Measurements from ENCODE around the gene ARHGAP42.

ARHGAP42 gene

DNA sequence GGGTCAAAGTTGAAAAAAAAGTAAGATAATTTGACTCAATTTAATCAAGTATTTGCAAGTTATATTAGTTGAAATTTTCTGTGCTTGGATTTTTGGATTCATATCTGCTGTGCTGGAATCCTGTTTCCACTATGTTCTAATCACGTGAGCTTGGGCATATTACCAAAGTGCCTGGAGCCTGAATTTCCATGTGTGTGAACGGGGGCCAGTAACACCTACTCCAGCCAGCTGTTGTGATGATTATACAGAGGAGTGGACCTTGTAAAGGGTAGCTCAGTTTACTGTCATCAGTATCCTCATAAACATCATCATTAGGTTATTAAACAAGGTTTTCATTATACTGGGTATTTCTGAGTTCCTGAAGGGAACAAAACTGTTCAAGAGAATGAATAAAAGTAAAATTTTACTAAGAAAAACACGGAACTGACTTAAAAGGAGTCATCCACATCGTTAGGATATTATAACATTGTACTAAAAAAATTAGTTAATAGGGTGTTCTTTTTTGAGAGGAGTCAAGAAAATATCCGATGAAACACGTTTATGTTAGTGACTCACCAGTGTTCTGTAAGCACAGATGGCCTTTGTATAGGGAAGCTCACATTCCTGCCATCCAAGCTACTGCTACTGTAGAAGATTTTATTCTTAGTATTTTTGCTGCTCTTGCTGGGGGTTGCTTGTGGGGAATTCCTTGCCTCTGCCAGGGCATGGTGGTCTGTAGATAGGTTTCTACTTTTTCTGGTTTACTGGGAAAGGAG, 144.1 kb downstream of the ARHGAP42 start:
- no peak for DNase-seq (ENCODE audit: low spot score)

DNA sequence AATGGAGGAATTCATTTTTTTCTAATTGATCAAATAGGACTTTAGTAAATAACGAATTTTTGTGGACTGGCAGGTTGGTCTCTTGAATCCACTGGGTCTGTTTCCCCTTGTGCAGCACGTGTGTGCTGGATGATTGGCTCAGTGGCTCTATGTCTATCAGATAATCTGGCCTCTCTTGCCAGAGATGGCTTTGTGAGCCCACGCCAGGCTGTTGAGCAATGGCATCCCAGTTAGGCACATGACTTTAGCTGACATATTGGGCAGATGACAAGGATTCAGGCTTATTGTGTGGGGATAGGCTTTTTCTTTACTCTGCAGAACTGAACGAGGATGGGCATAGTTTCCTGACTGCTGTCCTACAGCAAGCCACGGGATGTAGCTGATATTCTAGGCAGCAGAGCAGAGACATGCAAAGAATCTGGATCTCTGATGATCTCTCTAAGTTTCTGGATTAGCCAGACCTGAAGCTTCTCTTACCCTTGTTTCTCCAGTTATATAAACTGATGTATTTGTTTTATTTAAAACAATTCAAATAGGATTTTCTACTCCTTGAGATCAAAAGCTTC, 144.9 kb downstream of the ARHGAP42 start:
- no peak for DNase-seq (ENCODE audit: low spot score)

DNA sequence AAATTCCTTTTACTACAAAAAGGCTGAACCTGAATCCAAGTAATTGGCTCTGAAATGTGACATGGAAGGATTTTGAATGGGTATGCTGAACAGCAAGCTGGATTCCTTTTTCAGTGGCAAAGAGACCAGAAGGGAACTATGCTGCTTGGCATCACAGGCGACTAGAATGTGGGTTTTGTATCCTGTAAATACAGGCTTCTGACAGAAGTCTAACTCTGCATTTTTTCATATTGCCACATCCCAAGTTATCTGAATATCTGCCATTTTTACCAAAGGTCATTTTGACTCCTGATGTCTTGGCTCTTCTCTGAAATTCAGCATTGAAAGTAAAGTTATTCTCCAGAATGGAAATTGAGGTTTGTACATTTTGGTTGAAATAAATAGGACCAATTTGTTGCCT, 145.7 kb downstream of the ARHGAP42 start:
- DNase-seq (ENCODE audit: low spot score): no peak

DNA sequence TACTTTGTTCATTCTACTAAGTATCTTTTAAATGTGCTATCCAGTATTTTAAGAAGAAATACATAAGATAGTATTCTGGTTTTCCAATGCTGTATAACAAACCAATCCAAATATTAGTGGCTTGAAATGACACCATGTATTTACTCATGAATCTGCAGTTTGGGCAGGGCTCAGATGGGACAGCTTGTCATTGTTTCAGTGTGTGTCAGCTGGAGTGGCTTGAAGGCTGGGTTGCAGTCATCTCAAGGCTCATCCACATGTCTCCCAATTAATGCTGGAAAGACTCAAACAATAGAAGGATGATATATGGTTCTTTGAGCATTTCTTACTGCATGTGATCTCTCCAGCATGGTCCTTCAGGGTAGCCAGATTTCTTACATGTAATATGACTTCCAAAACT, 146.2 kb downstream of the ARHGAP42 start:
- DNase-seq (ENCODE audit: low spot score): no peak

DNA sequence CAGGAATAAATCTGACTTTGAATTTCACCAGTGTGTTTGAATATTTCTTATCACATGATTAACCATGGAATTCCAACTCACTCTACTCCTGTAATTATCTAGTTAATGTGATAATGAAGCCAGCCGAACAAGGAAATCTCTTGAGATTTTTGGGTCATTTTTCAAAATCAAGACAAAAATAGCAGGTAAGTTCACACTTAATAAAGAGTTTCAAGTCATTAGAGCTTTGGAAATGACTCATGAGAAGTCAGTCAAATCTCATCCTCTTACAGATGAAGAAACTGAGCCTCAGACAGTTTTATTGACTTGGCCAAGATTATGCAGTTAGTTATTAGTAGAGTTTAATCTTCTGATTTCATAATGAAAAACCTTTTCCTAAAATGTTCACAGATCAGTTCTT, 148.8 kb downstream of the ARHGAP42 start:
- DNase-seq (ENCODE audit: low spot score): no peak

DNA sequence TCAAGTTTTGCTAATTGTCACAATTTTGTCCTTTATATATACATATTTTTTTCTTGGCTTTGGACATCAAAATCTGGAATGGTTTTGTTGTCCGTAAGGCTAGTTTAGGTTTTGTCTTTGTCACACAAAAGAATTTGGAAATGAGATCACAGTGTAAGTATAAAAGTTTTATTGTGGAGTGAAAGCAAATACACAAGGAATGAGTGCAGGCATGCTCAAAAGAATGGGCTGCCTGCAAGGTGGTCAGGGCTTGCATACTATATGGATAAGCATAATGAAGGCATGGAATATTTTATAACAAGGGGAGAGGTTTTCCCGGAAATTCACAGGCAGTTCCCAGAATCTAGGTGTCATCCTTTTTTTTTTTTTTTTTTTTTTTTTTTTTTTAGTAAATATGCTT, 150.2 kb downstream of the ARHGAP42 start:
- DNase-seq (ENCODE audit: low spot score): no peak

DNA sequence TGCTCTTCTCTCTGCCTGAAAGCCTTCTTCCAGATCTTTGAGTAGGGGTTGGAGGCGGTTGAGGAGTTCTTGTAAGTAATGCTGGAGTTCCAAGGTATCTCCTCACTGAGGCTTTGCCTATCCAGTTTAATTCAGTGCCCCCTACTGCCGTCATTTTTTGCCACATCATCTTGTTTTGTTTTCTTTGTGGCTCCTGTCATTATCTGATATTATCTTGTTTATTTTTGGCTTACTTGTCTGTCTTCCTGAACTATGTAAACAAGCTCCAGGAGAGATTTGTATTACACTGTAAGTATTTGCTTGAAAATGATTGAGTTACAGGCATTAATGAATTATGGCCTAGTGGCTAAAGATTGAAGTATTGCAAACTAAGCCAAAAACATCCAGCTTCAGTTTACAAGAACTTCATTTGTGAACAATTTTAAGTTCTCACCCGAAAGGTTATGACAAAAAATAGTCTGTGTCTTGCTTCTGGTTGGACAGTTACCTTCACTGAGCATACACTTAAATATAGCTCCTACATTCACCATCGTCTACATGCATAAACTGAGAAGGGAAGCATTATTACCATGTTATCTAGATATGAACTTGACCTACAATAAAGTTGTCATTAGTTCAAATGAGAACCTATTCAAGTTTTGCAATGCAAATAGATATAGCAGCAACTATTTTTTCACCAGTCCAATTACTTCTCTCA, 154.8 kb downstream of the ARHGAP42 start:
- DNase-seq (ENCODE audit: low spot score): no peak

DNA sequence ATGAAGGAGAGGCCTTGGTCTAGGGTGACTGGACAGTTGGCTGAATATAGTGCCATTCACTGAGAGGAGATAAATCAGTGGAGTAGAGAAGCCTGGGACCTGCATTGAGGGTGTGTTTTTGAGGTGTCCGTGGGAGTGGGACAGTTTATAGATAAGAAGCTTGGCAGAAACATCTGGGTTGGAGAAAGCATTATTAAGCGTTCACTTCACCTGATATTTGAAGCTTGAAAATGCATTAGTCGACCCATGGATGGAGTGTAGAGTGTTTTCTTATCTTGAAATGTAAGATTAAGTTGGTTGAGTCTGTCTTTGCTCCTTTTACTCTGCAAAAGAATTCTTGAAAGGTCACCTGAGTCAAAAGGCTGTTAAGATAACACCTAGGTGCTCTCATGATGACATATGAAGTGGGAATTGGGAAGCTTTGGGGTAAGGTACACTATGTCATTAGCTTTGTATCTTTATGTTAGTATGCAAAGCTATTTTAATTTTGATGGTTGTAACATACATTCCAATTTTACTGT, 160.7 kb downstream of the ARHGAP42 start:
- DNase-seq (ENCODE audit: low spot score): no peak

DNA sequence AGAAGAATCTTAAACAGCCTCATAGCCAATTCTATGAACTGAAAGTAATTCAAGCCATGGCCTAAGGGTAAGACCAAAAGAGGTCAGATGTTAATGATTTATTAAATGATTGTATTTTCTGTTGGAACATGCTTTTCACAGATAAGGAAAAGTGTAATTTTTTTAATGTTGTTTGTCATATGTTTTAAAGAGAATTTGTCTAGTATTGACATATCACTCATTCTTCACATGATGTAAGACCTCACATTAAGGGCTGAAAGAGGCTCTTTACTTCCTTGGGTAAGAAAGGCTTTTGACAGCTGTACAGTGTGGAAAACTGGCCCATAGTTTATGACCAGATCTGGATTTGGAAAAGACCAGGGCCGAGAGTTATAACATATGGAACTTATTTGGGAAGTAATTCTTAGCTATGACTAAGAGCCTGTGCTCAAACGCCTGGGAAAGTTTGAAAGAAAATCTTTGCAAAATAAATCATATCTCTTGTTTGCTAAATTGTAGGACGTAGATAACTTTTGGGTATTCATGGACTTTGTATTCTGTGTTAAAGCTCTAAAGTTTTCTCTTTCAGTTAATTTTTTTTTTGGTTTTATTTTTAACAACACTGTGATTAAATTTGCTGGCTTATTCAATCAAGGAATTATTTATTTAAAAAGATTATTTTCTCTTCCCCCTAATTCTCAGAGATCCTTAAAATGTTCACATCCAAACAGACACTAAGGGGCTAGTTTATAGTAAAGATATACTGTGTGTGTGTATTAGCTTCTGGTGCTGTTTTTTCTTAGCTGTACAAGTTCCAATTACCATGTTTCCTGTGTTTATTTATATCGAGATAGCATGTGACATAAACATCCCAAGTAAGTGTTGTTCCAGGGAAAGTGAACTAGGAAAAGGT, 162.2 kb downstream of the ARHGAP42 start:
- DNase-seq (ENCODE audit: low spot score): no peak

DNA sequence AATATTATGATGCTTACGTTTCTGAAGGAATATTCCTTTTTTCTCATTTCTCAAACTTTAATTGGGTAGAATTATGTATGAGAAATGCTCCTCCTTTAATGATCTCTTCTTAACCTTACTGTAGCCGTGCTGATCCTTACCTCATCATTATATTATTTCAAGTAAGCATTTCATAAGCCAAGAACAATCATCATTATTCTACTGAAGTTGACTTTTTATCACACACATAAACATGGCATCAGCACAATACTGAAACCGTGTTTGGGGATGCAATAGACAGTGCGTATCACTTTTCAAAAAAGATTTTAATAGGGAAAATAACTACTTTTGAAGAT, 162.8 kb downstream of the ARHGAP42 start:
- DNase-seq (ENCODE audit: low spot score): no peak

DNA sequence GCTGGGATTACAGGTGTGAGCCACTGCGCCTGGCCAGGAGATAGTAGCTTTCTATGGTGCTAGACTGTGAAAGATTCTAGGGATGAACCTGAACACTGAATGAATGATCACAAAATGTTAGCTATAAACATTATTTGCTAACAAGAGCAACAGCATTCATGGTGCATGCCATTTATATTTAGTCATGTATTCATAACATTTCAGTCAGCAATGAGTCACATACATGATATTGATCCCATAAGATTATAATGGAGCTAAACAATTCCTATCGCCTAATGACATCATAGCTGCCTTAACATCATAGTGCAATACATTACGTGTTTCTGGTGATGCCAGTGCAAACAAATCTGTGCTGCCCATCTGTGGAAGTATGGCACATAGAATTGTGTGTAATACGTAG, 164.1 kb downstream of the ARHGAP42 start:
- DNase-seq (ENCODE audit: low spot score): no peak

DNA sequence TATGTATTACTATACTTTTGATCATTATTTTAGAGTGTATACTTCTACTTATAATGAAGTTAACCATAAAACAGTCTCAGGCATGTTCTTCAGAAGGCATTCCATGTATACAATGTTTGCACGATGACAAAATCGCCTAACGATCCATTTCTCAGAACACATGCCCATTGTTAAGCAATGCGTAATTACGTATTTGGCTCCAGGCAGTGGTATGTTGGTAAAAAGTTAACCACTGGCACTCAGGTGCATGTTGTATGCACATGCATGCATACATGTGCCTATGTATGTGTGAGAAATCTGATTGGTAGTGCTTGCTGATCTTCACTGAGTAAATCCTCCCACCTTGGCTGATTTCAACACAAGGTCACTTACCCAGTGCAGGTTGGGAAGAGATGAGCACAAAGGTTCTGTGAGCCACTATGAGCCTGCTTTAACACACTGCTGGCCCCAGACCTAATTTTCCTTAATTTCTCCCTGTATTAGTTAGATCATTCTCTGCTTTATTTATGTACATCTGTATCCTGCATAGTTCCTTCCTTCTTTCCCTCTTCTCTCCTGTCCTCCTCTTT, 164.6 kb downstream of the ARHGAP42 start:
- no peak for DNase-seq (ENCODE audit: low spot score)

DNA sequence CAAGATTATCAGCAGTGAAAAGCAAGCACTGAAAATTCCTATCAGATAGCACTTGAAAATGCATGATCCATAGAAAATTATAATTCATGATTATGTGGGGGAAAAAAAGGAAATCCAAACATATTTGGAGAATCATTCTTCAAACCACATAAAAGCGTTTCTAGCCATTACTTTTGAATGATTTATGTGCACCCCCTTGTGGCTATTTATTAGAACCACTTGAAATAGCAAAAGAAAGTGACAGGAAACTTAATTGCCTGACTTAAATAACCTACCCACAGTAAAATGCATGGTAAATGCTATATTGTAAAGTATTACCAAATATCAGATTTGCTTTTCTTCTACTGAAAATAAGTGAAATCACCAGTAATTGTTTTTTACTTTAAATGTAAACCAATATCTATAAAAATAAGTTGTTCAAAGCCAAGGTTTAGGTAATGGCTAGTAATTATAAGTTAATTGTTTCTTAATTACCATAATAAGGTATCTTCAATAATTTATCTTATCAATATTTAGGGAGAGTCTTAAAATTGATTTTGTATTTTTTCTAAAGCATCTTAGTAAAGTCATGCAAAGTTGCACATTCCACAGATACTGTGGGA, 168.5 kb downstream of the ARHGAP42 start:
- peak; percentile 49 for DNase-seq (ENCODE audit: low spot score)

DNA sequence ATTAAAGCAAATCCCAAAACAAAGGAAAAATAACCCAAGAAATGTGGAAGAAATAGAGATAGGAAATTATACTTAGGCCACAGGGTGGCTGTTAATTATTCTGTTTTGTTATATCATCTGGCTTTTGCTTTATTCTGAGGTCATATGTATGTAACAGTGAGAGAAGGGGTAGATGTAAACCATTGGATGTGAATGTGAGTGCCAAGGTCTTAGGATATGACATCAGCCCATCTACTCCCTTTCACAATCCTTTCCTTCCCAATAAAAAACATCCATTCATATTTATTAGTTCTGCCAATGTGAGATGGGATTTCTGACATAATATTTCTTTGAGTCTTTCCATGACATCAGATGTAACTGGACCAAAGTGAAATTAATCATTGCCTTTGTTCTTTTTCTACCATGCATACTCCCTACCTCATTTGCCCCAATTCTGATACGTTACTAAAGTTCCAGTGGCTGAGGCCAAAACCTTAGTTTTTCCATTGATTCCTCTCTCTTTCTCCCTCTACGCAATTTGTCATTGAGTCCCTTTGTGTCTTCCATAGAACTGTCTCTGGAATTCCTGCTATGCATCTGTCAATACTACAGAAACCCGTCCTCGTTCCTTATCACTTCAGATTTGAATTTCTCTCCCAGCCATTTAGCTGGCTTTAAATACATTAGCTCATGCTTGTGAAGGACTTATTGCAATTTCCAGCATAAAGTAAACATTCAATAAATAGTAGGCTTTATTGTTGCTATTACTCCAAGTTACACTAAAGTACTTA, 170.3 kb downstream of the ARHGAP42 start:
- DNase-seq (ENCODE audit: low spot score): no peak

DNA sequence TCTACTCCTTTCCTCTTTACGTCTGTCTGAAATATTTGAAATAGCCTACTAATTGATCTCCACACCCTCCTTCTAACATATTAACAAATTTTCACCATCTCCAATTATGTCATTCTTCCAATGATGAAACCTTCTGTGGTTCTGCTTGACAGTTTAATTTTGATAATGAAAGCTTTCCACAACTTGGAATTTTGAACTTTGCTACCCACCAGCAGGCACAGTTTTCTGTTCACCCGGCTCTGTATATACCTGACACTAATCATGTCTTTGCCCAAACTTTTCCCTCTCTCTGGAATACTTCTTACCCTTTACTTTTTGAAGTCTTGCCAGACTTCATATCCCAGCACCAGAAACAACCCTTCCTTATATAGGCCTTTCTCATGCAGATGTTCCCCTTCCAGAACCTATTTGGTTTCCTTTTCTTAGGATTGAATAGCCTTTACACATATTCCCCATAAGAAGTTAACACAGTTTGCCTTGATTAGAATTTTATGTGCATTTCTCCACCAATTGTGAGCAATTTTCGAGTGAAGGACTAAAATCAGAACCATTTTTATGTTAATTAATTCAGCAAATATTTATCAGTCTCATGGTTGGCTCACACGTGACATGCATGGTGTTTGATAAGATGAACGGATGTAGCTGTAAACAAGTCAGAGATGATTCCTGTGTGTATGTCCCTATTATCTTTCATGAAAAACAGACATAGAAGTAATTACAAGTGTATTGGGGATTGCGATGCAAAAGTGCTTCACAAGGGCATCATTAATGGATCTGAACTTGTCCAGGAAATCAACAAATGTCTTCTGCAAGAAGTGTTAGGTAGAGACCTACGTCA, 173.4 kb downstream of the ARHGAP42 start:
- no peak for DNase-seq (ENCODE audit: low spot score)

DNA sequence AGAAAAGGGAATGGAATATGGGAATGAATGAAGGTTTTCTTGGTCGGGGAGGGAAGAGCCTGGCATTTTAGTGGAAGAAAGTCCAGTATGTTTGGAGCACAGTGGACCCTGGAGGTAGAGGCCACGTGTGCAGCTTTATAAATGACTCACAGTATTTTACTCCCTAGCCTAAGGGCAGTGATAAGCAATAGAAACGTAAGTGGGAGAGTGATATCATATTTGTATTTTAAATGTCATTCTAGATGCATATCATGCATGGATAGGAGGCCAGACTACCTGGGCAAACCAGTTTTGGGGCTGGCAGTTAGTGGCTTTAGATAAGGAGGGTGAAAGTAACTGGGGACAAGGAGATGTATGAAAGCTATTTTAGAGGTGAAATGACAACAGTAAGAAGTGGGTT, 174.1 kb downstream of the ARHGAP42 start:
- DNase-seq (ENCODE audit: low spot score): no peak

DNA sequence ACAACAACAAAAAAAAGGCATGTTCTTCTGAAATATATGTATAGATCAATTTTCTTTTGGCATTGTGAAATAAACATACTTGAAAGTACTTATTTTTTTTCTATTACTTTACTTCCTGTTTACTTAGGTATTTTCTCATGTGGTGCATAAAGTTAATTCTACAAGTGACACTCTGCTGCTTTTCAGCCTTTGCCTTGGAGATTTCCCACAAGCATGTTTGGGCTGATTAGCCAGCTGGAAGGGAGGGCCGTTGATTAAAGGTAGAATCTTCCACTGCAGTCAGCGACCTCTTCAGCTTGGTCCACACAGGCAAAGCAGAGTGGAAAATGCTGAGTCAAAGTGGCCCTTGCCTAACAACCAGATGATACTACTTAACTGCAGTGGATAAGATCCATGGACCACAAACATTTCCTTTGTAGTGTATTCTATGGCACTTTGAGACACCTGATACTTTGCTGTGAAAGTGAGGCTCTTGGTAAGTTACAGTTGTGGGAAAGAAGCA, 176.0 kb downstream of the ARHGAP42 start:
- peak; percentile 3 for DNase-seq (ENCODE audit: low spot score)

DNA sequence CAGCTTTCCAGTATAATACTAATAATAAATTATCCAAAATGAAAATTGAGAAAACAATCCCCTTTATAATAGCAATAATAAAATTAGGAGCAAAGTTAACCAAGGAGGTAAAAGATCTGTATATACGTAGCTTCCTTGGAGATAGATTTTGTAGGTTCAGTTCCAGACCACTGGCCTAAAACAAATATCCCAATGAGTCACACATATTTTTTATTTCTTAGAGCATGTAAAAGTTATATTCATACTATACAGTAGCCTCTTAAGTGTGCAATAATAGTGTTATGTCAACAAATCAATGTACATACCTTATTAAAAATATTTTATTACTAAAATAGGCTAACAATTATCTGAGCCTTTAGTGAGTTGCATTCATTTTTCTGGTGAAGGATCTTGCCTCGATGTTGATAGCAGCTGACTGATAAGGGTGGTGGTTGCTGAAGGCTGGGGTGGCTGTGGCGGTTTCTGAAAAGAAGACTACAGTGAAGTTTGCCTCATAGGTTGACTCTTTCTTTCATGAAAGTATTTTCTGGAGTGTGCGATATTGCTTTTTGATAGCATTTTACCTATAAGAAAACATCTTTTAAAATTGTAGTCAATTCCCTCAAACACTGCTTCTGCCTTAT, 178.5 kb downstream of the ARHGAP42 start:
- no peak for DNase-seq (ENCODE audit: low spot score)

DNA sequence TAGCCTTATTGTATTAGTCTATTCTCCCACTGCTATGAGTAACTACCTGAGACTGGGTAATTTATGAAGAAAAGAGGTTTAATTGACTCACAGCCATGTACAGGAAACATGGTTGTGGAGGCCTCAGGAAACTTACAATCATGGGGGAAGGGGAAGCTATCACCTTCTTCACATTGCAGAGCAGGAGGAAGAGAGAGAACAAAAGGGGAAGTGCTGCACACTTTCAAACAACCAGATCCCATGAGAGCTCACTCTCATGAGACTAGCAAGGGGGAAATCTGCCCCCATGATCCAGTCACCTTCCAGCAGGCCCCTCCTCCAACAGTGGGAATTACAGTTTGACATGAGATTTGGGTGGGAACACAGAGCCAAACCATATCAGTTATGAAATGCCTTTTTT, 179.4 kb downstream of the ARHGAP42 start:
- DNase-seq (ENCODE audit: low spot score): no peak
